Measurements from ENCODE around the gene ZNF883.
"Not testable (repeated sequence)": the region's sequence is repeated elsewhere in the genome, so short reads cannot be mapped to it uniquely, and the experiment has no call there.

The ZNF883 gene

DNA sequence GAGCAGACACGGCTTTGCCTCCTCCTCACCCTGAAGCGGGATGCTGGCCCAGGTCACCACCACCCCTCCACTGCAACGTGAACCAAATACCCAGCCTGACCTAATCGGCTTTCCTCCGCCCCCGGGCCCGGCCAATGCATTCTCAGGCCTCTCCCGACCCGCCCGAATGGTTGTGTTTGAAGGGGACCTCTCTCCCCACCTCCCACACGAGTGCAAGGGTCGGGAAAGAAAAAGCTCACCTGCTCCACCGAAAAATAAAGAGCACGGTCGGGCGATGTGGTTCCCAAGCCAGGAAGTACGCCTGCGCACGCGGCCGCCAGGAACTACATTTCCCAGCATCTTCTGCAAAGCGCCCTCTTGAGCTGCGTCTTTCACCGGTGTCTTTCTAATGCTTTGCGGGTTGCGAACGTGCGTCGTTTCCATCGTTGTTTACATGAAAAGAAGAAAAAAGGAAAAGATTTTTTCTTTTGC is at the start of gene ZNF883:
ZNF883 (minus strand) TSS at position 282 of the 471 bp plus-strand sequence.
- no peak for DNase-seq

DNA sequence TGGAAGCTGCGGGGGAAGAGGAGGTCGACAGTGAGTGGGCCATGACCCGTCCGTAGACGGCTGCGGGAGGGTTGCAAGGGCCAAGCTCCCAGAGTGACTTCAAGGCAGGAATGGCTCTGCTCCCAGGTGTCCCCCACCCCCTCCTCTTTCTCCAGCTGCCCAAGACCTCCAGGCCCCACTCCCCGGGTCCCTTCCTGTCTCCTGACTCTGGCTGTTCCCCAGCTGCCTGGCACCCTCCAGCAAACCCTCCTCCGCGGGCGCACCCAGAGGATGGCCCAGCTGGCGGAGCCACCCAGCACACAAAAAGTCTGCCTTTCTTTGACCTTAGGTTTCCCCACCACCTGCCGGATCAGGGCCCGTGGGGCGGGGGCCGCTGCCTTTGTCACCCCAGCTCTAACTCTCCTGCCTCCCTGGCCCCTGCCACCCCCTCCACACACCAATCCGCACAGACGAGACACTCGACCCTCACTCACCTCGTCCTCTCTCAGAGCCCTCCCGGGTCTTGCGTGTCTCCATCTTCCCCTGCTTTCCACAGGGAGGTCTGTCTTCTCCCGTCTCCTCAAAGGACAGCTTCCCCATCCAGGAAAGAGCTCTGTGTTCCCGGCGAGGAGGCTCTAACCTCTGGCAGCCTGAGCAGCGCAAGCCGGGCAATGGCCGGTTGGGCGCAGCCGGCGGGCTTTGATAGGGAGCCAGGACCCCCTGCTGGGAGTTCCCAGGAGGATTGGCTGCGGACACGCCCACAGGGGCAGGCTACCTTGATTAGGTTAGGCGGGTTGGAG is 49.3 kb upstream of the ZNF883 start:
- DNase-seq = not testable (repeated sequence)

DNA sequence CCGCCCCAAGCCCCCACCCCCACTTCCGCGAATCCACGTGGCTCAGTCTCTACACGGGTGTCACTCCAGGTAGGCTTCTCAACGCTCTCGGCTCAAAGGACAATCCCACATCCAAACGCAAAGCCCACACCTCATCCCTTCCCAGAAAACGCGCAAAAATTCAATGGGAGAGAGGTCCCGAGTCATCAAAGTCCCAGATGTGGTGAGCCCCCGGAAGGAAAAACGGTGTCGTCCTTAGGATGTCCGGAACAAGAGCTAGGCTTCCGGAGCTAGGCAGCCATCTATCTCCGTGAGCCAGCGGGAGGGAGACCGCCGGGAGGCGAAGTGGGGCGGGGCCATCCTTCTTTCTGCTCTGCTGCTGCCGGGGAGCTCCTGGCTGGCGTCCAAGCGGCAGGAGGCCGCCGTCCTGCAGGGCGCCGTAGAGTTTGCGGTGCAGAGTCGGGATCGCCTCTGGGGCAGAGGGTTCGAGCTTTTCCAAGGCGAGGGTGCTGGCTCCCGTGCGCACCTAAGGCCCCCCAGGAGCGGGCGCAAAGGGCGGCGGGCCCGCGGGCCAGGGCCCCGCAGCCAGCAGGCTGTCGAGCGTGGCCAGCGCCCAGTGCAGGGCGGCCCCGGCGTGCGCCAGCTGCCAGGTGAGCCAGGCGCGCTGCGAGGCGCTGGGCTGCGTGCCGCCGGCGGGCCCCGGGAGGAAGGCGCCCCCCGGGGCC is 47.7 kb upstream of the ZNF883 start:
- not testable (repeated sequence) for DNase-seq

DNA sequence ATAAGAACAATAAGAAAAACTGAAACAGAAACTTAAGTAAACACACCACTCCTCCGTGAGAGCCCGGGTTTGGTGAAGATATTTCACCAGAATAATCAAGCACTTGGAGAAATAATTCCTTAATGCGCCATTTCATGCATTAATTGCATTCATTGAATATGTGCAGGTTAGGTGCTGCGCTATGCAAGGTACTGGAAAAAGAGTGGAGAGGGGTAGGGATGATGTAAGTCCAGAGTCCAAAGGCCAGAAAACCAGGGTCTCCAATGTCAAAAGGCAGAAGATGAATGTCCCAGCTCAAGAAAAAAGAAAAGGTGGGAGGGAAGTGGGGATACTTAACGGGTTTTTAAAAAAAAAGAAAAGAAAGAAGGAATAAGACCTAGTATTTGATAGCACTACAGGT is 45.2 kb upstream of the ZNF883 start:
- no peak for DNase-seq

DNA sequence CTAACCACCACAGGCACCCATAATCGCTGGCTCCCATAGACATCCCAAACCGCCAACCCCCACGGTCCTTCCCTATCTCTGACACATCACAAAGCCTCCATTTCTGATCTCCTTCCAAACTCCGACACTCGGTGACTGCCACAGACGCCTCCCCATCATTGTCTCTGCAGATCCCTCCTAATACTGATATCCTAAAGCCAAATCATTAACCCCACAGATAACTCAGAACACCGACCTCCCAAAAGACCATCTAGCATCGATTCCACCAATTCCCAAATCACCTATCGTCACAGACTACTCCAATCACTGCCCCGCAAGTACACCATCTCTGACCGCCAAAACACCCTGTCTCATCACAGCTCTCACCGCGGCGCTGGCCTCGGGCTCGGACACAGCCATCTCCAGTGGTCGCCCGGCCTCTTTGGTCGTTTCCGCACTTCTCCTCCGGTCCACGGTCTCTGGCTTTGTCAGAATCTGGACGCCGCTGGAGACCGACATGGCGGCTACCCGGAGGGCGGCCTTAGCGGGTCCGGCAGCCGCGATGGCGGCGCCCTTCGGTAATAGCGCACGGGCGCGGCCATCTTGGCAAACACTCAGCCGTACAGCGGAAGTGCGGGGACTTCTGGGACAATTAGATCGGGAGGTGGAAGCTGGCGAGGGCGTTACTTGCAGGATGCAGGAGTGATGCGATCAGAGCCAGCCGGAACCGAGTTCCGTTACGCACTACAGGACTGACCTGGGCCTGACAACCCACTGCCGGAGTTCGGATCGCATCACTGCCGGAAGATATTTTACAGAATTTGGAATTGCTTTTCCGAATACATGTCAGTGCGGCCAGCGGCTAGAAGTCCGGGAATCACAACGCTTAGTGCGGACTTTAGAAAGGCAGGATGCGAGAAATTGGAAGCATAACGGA is 44.5 kb upstream of the ZNF883 start, which contains the start of gene ZFP37:
ZFP37 (minus strand) TSS at position 534 of the 916 bp plus-strand sequence; CDS start at position 498, 36 bp downstream.
- DNase-seq = no peak

DNA sequence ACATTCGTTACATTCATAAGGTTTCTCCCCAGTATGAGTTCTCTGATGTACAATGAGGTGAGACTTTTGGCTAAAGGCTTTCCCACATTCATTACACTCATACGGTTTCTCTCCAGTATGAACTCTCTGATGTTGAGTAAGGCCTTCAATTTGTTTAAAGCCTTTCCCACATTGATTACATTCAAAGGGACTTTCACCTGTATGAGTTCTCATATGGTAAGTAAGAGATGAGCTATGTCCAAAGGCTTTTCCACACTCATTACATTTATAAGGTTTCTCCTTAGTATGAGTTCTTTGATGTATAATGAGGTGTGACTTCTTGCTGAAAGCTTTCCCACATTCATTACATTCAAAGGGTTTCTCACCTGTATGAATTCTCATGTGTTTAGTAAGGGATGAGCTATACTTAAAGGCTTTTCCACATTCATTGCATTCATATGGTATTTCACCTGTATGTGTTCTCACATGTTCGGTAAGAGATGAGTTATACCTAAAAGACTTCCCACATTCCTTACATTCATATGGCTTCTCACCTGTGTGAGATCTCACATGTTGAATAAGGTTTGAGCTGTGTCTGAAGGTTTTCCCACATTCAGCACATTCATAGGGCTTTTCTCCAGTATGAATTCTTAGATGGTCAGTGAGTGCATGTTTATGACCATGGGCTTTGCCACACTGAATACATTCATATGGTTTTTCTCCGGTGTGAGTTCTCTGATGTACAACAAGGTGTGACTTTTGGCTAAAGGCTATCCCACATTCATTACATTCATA is 31.1 kb upstream of the ZNF883 start:
- no peak for DNase-seq

DNA sequence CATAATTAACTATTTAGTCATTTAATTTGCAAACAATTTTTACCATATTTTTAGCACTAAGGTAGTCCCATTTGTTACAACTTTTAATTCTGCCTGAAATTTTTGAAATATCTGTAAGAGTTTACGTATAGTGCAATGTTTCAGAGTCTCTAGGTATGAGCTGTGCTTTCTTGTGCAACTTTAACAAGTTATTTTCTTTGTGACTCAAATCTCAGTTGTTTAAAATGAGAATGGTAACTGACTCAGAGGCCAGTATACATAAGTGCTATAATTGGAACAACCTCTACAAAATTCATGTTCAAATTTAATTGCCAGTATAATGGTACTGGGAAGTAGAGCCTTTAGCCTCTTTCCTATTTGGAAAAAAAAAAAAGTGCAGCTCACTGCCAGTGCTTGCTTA is 14.2 kb upstream of the ZNF883 start:
- DNase-seq = no peak

DNA sequence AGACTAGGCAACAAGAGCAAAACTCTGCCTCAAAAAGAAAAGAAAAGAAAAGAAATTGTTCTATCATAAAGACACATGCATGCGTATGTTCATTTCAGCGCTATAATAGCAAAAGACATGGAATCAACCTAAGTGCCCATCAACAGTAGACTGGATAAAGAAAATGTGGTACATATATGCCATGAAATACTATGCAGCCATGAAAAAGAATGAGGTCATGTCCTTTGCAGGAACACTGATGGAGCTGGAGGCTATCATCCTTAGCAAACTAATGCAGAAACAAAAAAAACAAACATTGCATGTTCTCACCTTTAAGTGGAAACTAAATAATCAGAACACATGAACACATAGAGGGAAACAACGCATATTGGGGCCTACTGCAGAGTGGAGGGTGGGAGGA is 6.3 kb upstream of the ZNF883 start:
- DNase-seq = no peak

DNA sequence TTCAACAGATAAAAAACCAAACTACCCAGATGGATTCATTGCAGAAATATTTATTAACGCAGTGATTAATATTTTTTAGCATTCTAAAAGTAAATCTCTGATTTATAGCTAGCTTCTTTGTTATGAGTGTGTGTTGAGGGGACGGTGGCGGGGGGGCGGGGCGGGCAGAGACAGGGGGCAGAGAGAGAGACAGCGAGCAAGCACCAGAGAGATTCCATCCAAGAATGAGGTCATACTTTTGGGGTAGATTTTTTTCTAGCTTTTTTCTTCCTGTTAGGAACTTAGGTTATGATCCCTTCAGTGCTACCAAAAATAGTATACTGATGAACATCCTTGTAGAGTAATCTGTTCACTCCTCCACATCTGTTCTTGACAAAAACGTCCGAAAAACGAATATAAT is 500 bp upstream of the ZNF883 start:
- DNase-seq = no peak

DNA sequence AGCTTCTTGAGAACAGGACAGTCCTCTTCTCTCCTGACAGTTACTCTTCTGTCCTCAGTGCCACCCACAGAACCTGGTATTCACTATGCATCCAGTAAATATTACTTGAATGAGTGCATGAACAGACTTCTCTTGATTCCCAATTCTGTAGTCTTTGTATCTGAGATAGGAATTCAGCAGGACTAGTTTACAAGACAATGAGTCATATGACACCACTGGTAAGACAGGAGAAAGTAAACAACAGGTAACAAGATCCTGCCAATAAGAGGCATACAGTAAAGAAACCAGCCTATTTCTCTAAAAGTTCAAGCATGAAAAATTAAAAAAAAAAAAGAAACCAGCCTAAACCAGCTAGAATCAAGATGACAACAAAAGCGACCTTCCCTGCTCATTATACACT is 6.2 kb downstream of the ZNF883 start:
- no peak for DNase-seq

DNA sequence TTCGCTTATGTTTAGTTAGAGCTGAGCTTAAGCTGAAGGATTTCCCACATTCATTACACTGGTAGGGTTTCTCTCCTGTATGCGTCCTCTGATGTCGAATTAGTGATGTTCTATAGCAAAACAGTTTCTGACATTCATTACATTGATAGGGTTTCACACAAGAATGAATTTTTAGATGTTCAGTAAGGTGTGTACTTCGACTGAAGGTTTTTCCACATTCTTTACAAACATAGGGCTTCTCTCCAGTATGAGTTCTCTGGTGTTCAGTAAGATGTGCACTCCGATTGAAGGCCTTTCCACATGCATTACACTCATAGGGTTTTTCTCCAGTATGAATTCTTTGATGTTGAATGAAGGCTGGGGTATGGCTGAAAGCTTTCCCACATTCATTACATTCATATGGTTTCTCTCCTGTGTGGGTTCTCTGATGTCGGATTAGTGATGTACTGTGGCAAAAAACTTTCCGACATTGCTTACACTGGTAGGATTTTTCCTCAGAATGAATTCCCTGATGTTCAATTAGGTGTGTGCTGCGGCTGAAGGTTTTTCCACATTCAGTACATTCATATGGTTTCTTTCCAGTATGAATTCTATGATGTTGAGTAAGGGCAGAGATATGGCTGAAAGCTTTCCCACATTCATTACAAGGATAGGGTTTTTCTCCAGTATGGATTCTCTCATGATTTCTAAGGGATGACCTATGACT is 14.6 kb downstream of the ZNF883 start:
- no peak for DNase-seq

DNA sequence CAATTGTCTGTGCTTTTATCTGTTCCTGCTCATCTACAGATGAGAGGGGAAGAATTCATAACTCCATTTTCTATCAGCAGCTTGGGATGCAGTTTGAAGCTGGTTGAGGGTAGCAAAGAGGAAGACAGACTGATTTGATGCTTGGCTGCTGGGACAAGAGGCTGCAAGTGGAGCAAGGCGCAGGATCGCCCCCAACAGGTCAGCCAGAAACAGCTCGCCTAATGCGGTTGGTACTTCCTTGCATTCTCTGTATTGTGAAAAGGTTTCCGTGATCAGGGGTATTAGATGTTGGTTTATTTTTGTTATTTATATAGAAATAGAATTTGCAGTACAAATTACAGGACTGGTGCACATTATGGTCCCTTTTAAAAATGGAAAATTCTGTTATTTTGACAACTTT is 40.6 kb downstream of the ZNF883 start:
- peak; percentile 31 for DNase-seq

DNA sequence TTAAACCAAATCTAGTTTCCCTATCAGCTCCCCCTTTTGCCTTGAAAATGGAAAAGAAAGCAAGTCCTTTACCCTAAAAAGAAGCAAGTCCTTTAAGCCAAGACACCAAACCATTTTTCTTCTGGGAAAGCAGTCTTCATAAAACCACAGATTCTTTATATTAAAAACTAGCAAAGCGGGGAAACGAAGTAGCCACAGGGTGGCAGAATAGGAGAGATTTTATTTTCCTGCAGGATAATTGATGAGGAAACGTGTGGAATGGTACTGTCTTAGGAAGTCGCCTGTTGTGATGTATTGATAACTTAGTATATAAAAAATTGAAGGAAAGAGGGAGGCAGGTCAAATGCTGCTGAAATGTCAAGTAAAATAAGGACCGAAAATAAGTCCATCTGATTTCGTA is 41.1 kb downstream of the ZNF883 start:
- no peak for DNase-seq

DNA sequence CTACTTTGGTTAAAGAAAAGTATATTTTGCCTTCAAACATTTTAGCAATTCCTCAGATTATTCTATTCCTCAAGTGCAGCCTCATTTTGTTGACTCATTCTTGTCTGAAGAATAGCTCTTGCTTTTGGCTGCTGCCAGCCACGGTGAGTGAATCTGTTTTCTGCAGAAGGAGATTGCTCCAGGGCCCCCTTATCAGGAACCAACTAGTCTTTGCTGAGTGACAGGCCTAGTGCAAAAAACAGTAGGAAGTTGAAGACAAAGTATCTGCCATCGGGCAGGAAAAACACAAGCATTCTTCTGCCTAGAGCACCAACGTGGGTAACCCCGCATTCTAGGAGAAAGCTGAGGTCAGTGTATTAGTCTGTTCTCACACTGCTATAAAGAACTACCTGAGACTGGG is 42.3 kb downstream of the ZNF883 start:
- DNase-seq = no peak

DNA sequence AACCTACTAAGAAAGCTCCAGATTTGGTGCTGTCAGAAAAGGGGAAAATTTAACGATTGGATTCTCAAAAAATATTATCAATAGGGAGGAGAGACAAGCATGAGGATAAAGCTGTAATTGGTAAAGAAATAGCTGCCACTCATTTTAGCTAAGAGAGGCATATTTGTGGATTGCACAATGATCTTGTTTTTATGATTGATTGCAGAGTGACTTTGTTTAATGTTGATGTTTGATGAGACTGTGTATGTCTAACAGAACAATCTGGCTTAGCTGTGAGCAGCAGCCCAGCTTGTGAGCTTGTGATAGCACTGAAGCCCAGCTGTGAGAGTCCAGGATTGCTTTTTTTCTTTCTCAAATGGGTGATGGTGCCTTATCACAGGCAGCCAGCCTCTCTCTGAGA is 56.4 kb downstream of the ZNF883 start:
- DNase-seq = no peak

DNA sequence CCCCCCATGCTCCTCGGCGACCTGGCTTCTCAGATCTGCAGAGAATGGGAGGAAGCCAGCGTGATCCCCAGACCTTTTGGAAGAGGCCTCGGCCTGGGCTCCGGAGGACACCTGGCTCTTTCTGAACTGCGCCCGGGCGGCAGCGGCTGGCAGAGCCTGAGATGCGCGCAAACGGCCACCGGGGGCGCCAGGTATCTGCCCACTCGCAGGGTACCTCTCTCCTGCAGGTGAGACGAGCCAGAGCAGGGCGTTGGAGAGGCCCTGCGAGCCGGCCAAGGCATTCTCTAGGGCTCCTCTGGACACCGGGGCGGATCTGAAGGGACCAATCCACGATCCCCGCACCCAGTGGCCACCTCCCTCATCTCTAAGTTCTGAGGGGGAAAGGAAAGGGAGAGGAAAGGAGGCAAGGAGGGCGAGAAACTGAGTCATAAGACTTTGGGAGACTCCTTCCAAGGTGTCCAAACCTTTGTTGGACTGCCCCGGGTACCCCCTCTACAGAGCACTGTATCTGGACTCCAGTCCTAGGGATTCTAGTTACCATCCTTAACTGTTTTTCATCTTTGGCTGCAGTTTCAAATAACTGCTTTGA is 66.3 kb downstream of the ZNF883 start:
- DNase-seq = no peak

DNA sequence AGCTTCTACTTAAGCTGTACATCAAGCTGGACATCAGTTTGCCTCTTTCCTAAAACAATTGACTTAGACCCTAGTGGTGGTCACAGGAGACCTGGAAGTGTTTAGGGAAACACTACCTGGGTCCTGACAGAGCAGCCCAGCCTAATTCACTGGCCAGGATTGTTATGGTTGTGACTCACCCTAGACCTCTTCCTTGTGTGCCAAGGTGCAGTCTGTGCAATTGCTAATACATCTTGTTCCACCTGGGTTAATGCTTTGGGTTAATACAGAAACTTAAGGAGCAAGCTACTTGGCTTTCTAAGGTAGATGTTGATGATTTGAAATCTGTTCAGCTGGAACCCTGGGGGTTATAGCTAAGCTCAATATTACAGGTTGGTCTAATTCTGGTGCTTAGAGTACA is 72.6 kb downstream of the ZNF883 start:
- DNase-seq = no peak

DNA sequence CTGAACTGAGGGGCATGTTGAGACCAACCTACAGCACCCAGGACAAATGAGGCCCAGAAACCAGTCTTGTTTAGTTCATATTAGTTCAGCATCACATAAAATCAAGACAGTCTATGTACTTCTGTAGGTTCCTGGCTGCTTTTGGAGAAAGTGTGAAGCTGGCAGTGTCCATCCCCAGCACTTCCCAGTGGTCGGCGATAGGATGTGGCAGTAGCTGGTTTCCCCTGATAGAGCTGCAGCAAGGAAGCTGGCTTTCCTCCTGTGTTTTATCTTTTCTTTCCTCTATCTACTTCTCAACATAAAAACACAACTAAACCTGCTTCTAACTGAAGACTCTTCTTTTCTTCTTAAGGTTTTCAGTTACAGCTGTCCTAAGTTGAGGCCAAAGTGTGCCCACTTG is 78.3 kb downstream of the ZNF883 start:
- DNase-seq = no peak

DNA sequence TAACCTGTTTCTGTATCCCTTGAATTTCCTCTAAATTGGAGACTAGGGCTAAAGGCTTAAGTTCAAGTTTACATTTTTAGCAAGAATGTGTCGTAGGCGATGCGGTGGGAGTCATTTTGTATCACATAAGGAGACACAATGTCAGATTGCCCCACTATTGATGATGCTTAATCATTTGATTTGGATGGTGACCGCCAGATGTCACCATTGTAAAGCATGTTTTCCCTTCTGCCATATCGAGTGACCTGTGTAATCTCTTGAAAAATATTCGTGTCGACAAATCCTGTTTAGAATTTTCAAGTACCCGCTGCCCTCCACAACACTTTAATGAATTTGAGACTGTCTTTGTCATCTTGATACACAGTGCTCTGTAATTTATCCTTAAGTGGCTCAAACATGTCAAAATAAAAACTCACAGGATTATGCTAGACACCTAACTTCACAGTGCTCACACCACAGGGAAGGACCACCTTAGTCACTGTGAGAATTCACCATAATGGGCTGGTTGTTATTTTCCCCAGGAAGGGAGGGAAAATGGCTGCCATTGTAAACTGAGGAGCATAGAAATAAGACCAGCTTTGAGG is 86.8 kb downstream of the ZNF883 start:
- no peak for DNase-seq

DNA sequence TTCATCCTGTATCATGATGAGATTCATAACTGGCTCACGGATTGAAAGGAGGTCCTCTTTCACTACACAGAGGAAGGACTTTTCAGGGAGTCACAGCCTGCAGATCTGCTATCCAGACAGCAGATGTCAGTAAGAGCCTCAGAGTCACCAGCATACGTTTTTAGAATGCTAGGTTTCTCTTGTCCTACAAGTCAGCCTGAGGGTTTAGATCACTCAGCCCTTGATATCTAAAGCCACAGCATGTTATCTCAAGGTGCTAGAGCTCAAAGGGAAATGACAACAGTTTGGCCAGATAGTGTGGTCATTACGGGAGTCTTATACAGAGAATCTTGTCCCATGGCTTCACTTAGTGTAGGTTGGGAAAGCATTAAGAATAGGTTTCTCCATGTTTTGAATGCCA is 90.4 kb downstream of the ZNF883 start:
- DNase-seq = peak; percentile 38

DNA sequence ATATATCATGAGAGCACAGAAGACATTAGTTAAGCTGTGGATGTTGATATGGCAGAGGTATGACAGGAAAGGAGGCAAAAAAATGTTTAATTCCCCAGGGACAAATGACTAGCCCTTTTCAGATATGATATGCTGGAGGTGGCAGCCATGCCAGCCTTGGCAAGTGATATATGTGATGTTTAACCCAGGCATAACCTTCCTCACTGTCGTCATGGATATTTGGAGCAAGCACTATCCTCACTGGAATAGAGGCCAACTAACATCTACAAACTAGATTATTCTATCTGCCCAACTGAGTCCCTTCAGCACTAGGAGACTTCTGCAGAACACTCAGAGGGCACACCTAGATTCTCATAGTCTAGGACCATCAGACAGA is 94.0 kb downstream of the ZNF883 start:
- no peak for DNase-seq

All from GDM1 (cell line).